OCI-M1 (cell line): ENCODE measurements around the gene ZNF189.

Experiments
- DNase-seq: peaks from one replicate; lab custom pipeline; 2025; lab: John Stamatoyannopoulos, UW

Gene ZNF189

GRCh38 chr9:101418518-101419430 is 20.1 kb downstream of the ZNF189 start:
- no peak for DNase-seq

GRCh38 chr9:101419863-101420262 is 21.2 kb downstream of the ZNF189 start:
- no peak for DNase-seq

GRCh38 chr9:101421653-101422065 is 23.0 kb downstream of the ZNF189 start:
- DNase-seq, result no peak

- no peak for DNase-seq
Measured at GRCh38 chr9:101427358-101427757, 28.7 kb downstream of the ZNF189 start.

- DNase-seq, result no peak
Measured at GRCh38 chr9:101427957-101428655, 29.5 kb downstream of the ZNF189 start.

GRCh38 chr9:101428909-101429308 is 30.3 kb downstream of the ZNF189 start:
- no peak for DNase-seq

GRCh38 chr9:101429736-101430135 is 31.1 kb downstream of the ZNF189 start:
- DNase-seq, result no peak

- no peak for DNase-seq
Measured at GRCh38 chr9:101432171-101432570, 33.5 kb downstream of the ZNF189 start.

GRCh38 chr9:101432740-101433139 is 34.1 kb downstream of the ZNF189 start:
- no peak for DNase-seq

- DNase-seq, result no peak
Measured at GRCh38 chr9:101433229-101433628, 34.6 kb downstream of the ZNF189 start.

GRCh38 chr9:101434998-101435397 is 36.3 kb downstream of the ZNF189 start:
- DNase-seq, result no peak

GRCh38 chr9:101435601-101436079 is 37.0 kb downstream of the ZNF189 start, which contains the start of gene ALDOB:
Gene ALDOB, minus strand, starts transcription at chr9:101435774. Its CDS starts 4,887 bp downstream, at chr9:101430887.
- DNase-seq, result no peak

- DNase-seq, result no peak
Measured at GRCh38 chr9:101437806-101438232, 39.2 kb downstream of the ZNF189 start.

GRCh38 chr9:101438523-101438922 is 39.9 kb downstream of the ZNF189 start:
- DNase-seq, result no peak

- DNase-seq, result no peak
Measured at GRCh38 chr9:101440714-101441230, 42.1 kb downstream of the ZNF189 start.

- DNase-seq, result no peak
Measured at GRCh38 chr9:101442318-101442717, 43.7 kb downstream of the ZNF189 start.

- DNase-seq, result no peak
Measured at GRCh38 chr9:101442736-101443135, 44.1 kb downstream of the ZNF189 start.

GRCh38 chr9:101443364-101443771 is 44.7 kb downstream of the ZNF189 start:
- no peak for DNase-seq

- DNase-seq, result peak; percentile 84
Measured at GRCh38 chr9:101445353-101446029, 46.8 kb downstream of the ZNF189 start.

GRCh38 chr9:101446732-101447131 is 48.1 kb downstream of the ZNF189 start:
- peak; percentile 18 for DNase-seq

- DNase-seq, result no peak
Measured at GRCh38 chr9:101448680-101449070, 50.0 kb downstream of the ZNF189 start.
